ENCODE measurements around the gene PREPL. TPM values are rescaled to one million over a fixed set of nuclear protein-coding genes. Genes with fewer than 3 reads are reported as not detected.

PREPL gene
- total and polyA plus RNA-seq, 2 donors (not counting 1 experiment from before 2014, with no cell fraction given): 59.5 to 67.2 TPM

DNA sequence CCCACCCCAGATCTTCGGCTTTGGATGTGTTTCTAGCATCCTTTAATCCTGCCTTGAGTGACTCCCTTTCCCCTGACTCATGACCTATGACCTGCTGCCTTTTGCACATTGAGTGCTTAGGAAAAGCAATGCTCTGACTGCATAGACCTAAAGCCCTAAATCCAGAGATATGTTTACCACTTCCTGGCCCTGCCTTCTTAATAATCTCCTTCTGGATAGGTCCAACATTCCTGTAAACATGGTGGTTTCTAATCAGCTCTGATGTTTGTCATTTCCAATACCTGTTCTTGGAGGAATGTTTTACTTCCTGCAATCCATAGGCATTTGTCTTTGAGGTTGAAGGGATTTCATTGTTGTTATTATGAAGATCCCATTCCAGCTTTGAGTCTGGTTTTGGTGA is 83.8 kb downstream of the PREPL start:
- TF ChIP-seq CTCF (conservative IDR thresholded peaks at IDR 0.05 in 1 of 2, IDR thresholded peaks at IDR 0.05 in 1 of 2; ENCODE audit: low read depth in 1 of 2, low read length in 2 of 2) (no peak), EZH2 (IDR thresholded peaks at IDR 0.05; ENCODE audit: low read length, missing control alignments) (no peak)
- H3K4me3 ChIP-seq (replicated peaks in 1 of 4; ENCODE audit: control extremely low read depth in 1 of 4, insufficient read depth in 1 of 4, low read depth in 3 of 4, low read length in 4 of 4): no peak overlapping the region
- no peaks in the 10 kb centered on the region for H3K4me1 ChIP-seq (ENCODE audit: control insufficient read depth, extremely low read depth, insufficient read depth, low read length)
- no peak overlapping the region for H3K9ac ChIP-seq (ENCODE audit: insufficient read depth, low read length)
- DNase-seq (ENCODE audit: low read depth in 2 of 2): no peak
- H3K79me2 ChIP-seq (ENCODE audit: control insufficient read depth, insufficient read depth, low read length): no peaks in the 10 kb centered on the region
- H3K27ac ChIP-seq (ENCODE audit: insufficient read depth, low read length): no peak overlapping the region
- no peaks in the 10 kb centered on the region for H3K9me3 ChIP-seq (ENCODE audit: control insufficient read depth, insufficient read depth, low read depth, low read length)
- no peak overlapping the region for H3K4me2 ChIP-seq (ENCODE audit: extremely low read depth, insufficient read depth, low read length)
- no peaks in the 10 kb centered on the region for H4K20me1 ChIP-seq (ENCODE audit: control insufficient read depth, extremely low read depth, insufficient read depth, low read length)
- no peaks in the 10 kb centered on the region for H3K36me3 ChIP-seq (ENCODE audit: control insufficient read depth, insufficient read depth, low read length)
- H2AFZ ChIP-seq (ENCODE audit: low read length): no peak overlapping the region
- no peaks in the 10 kb centered on the region for H3K27me3 ChIP-seq (ENCODE audit: control insufficient read depth, insufficient read depth, low read length)

DNA sequence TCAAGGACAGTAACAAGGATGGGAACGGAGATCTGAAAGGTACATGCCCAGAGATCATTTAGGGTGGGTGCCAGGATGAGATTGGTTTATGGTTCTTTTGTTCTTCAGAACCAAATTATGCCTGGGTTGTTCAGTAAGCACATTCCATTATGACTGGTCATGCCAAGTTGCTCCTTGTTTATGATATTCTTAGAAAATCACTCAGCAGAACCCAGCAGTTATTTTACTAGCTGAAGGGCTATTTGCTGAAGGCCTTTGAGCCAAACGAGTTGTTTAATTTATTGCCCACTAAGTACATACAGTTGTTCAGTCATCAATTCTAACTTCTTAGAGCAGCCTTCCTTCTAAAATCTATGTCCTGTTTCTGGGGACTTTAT is 85.4 kb downstream of the PREPL start:
- TF ChIP-seq CTCF (conservative IDR thresholded peaks at IDR 0.05 in 1 of 2, IDR thresholded peaks at IDR 0.05 in 1 of 2; ENCODE audit: low read depth in 1 of 2, low read length in 2 of 2) (no peak), EZH2 (IDR thresholded peaks at IDR 0.05; ENCODE audit: low read length, missing control alignments) (no peak)
- H3K27me3 ChIP-seq (ENCODE audit: control insufficient read depth, insufficient read depth, low read length): no peaks in the 10 kb centered on the region
- DNase-seq (ENCODE audit: low read depth in 2 of 2): peak; percentile 44 to 55
- no peak overlapping the region for H2AFZ ChIP-seq (ENCODE audit: low read length)
- no peak overlapping the region for H3K9ac ChIP-seq (ENCODE audit: insufficient read depth, low read length)
- H3K4me3 ChIP-seq (replicated peaks in 1 of 4; ENCODE audit: control extremely low read depth in 1 of 4, insufficient read depth in 1 of 4, low read depth in 3 of 4, low read length in 4 of 4): no peak overlapping the region
- H4K20me1 ChIP-seq (ENCODE audit: control insufficient read depth, extremely low read depth, insufficient read depth, low read length): no peaks in the 10 kb centered on the region
- no peaks in the 10 kb centered on the region for H3K36me3 ChIP-seq (ENCODE audit: control insufficient read depth, insufficient read depth, low read length)
- H3K4me2 ChIP-seq (ENCODE audit: extremely low read depth, insufficient read depth, low read length): no peak overlapping the region
- H3K27ac ChIP-seq (ENCODE audit: insufficient read depth, low read length): no peak overlapping the region
- no peaks in the 10 kb centered on the region for H3K4me1 ChIP-seq (ENCODE audit: control insufficient read depth, extremely low read depth, insufficient read depth, low read length)
- H3K9me3 ChIP-seq (ENCODE audit: control insufficient read depth, insufficient read depth, low read depth, low read length): no peaks in the 10 kb centered on the region
- no peaks in the 10 kb centered on the region for H3K79me2 ChIP-seq (ENCODE audit: control insufficient read depth, insufficient read depth, low read length)

- Histone ChIP-seq H3K4me1 (ENCODE audit: control insufficient read depth, extremely low read depth, insufficient read depth, low read length) (no peaks in the 10 kb centered on the region), H3K4me3 (replicated peaks in 1 of 4; ENCODE audit: control extremely low read depth in 1 of 4, insufficient read depth in 1 of 4, low read depth in 3 of 4, low read length in 4 of 4) (no peak overlapping the region), H3K27me3 (ENCODE audit: control insufficient read depth, insufficient read depth, low read length) (no peaks in the 10 kb centered on the region), H3K79me2 (ENCODE audit: control insufficient read depth, insufficient read depth, low read length) (no peaks in the 10 kb centered on the region), H2AFZ (ENCODE audit: low read length) (no peak overlapping the region), H3K36me3 (ENCODE audit: control insufficient read depth, insufficient read depth, low read length) (no peaks in the 10 kb centered on the region), H4K20me1 (ENCODE audit: control insufficient read depth, extremely low read depth, insufficient read depth, low read length) (no peaks in the 10 kb centered on the region), H3K4me2 (ENCODE audit: extremely low read depth, insufficient read depth, low read length) (no peak overlapping the region), H3K9ac (ENCODE audit: insufficient read depth, low read length) (no peak overlapping the region), H3K9me3 (ENCODE audit: control insufficient read depth, insufficient read depth, low read depth, low read length) (no peaks in the 10 kb centered on the region), H3K27ac (ENCODE audit: insufficient read depth, low read length) (no peak overlapping the region)
- DNase-seq (ENCODE audit: low read depth in 2 of 2): peak; percentile 2 to 28
- no peak for TF ChIP-seq EZH2 (IDR thresholded peaks at IDR 0.05; ENCODE audit: low read length, missing control alignments)
- TF ChIP-seq CTCF (conservative IDR thresholded peaks at IDR 0.05 in 1 of 2, IDR thresholded peaks at IDR 0.05 in 1 of 2; ENCODE audit: low read depth in 1 of 2, low read length in 2 of 2): no peak
Observed at GRCh38 chr2:44273596-44273995, 87.7 kb downstream of the PREPL start.
